Measurements from ENCODE around the gene RNH1. TPM values are rescaled to one million over a fixed set of nuclear protein-coding genes. Genes with fewer than 3 reads are reported as not detected.
"Not testable (repeated sequence)": the region's sequence is repeated elsewhere in the genome, so short reads cannot be mapped to it uniquely, and the experiment has no call there.

Gene RNH1
- total RNA-seq, 2 donors from 2014 or later, result 88.9 to 95.3 TPM

DNA sequence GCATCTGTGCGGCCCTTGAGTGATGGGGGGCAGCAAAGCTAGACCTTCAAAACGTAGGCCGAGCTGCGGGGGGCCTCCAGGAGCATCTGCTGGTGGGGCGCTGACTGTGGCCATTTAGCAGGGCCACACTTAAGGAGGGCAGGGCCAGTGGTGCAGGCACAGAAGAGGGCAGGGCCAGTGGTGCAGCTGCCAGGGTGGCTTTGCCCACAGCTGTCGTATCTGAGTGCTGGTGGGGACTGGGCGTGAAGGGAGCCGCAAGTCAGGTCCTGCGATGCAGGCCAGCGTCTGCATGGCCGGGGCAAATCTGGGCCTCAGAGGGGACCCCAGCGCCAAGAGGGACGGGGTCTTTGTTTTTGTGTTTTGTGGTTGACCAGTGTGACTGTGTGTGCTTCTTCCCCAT is 27.7 kb downstream of the RNH1 start:
- Mint-ChIP-seq H3K9me3 (no peaks in the 10 kb centered on the region), H3K4me3 (no peak overlapping the region), H3K27ac (no peak overlapping the region), H3K27me3 (ENCODE audit: low read depth) (no peaks in the 10 kb centered on the region), H3K4me1 (ENCODE audit: low read depth) (no peaks in the 10 kb centered on the region), H3K36me3 (ENCODE audit: insufficient read depth in 2 of 2) (no peaks in the 10 kb centered on the region)
- DNase-seq (no peak), ATAC-seq (replicated peaks in 1 of 2) (no peak)

- DNase-seq, result no peak
- Mint-ChIP-seq H3K27ac (no peak overlapping the region), H3K4me1 (ENCODE audit: low read depth) (no peaks in the 10 kb centered on the region), H3K27me3 (ENCODE audit: low read depth) (no peaks in the 10 kb centered on the region), H3K4me3 (no peak overlapping the region), H3K9me3 (no peaks in the 10 kb centered on the region), H3K36me3 (ENCODE audit: insufficient read depth in 2 of 2) (no peaks in the 10 kb centered on the region)
- no peak for ATAC-seq (replicated peaks in 1 of 2)
Measured at GRCh38 chr11:477052-477715, 29.9 kb downstream of the RNH1 start.

- Mint-ChIP-seq H3K9me3 (no peaks in the 10 kb centered on the region), H3K4me1 (ENCODE audit: low read depth) (no peaks in the 10 kb centered on the region), H3K27ac (no peak overlapping the region), H3K27me3 (ENCODE audit: low read depth) (no peaks in the 10 kb centered on the region), H3K4me3 (no peak overlapping the region), H3K36me3 (ENCODE audit: insufficient read depth in 2 of 2) (no peaks in the 10 kb centered on the region)
- ATAC-seq (replicated peaks in 1 of 2), result no peak
- no peak for DNase-seq
Measured at GRCh38 chr11:476416-476815, 30.6 kb downstream of the RNH1 start.

DNA sequence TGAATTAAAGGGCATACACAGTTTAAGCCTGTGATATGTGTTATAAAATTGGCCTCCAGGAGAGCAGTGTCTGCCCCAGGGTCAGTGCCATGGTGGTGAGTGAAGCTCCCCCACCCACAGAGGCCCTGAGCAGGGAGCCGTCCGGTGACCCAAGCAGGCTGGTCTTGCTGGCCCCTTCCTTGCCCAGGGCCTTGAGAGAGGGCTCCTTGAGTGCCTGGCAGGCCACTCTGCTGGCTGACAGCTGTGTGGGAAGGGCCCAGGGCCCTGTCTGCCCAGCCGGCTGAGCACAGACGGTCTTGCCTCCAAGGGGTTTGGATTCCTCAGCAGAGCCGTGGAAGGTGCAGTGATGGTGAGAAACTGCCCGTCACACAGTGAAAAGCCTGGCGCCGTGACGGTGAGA is 31.1 kb downstream of the RNH1 start:
- no peaks in the 10 kb centered on the region for H3K9me3 Mint-ChIP-seq
- no peaks in the 10 kb centered on the region for H3K4me1 Mint-ChIP-seq (ENCODE audit: low read depth)
- H3K27me3 Mint-ChIP-seq (ENCODE audit: low read depth), result no peaks in the 10 kb centered on the region
- H3K4me3 Mint-ChIP-seq, result no peak overlapping the region
- no peak for DNase-seq
- H3K36me3 Mint-ChIP-seq (ENCODE audit: insufficient read depth in 2 of 2), result no peaks in the 10 kb centered on the region
- ATAC-seq (replicated peaks in 1 of 2), result no peak
- H3K27ac Mint-ChIP-seq, result no peak overlapping the region

- DNase-seq (no peak), ATAC-seq (replicated peaks in 1 of 2) (no peak)
- Mint-ChIP-seq H3K27ac (no peak overlapping the region), H3K9me3 (no peaks in the 10 kb centered on the region), H3K36me3 (ENCODE audit: insufficient read depth in 2 of 2) (no peaks in the 10 kb centered on the region), H3K27me3 (ENCODE audit: low read depth) (no peaks in the 10 kb centered on the region), H3K4me3 (no peak overlapping the region), H3K4me1 (ENCODE audit: low read depth) (no peaks in the 10 kb centered on the region)
Measured at GRCh38 chr11:474914-475506, 32.0 kb downstream of the RNH1 start.

DNA sequence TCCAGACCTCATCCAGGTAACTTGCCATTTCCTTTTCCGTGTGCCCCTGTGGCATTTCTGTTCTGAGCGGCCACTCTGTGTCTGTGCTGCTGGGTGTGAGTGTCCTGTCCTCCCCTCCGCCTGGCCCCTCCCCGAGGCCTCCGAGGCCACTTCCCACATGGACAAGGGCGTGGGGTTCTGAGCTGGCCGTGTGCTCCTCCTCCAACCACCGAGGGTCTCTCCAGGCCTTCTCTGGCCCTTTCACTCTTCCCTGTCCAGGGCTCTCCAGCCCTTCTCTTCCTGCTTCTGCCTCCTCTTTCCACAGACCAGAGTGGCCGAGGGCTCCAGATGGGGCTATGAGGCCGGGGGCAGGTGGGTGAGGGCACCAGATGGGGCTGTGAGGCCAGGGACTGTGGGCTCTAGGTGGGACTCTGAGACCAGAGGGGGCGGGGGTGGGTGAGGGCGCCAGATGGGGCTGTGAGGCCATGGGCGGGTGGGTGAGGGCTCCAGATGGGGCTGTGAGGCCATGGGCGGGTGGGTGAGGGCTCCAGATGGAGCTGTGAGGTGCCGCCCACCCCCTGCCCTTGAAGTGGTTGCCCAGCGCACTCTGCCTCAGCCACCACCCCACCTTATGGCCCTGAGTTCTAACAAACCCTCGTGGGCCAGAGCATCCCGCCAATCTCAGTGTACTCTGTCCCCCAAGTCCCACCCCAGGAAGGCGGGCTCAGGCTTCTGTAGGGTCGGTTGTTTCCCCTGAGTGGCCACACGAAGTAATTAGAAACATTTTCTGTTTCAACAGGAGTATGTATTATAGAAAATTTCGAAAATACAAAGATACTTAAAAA is 32.9 kb downstream of the RNH1 start:
- peaks cover 4% of the 10 kb centered on the region for H3K4me1 Mint-ChIP-seq (ENCODE audit: low read depth)
- no peaks in the 10 kb centered on the region for H3K36me3 Mint-ChIP-seq (ENCODE audit: insufficient read depth in 2 of 2)
- H3K27me3 Mint-ChIP-seq (ENCODE audit: low read depth), result no peaks in the 10 kb centered on the region
- no peak for ATAC-seq (replicated peaks in 1 of 2)
- H3K27ac Mint-ChIP-seq, result no peak overlapping the region
- no peak overlapping the region for H3K4me3 Mint-ChIP-seq
- no peaks in the 10 kb centered on the region for H3K9me3 Mint-ChIP-seq
- no peak for DNase-seq

- DNase-seq (no peak), ATAC-seq (replicated peaks in 1 of 2) (no peak)
- Mint-ChIP-seq H3K9me3 (no peaks in the 10 kb centered on the region), H3K27ac (no peak overlapping the region), H3K36me3 (ENCODE audit: insufficient read depth in 2 of 2) (no peaks in the 10 kb centered on the region), H3K4me3 (no peak overlapping the region), H3K27me3 (ENCODE audit: low read depth) (no peaks in the 10 kb centered on the region), H3K4me1 (ENCODE audit: low read depth) (peaks cover 4% of the 10 kb centered on the region)
Measured at GRCh38 chr11:473415-473814, 33.6 kb downstream of the RNH1 start.

DNA sequence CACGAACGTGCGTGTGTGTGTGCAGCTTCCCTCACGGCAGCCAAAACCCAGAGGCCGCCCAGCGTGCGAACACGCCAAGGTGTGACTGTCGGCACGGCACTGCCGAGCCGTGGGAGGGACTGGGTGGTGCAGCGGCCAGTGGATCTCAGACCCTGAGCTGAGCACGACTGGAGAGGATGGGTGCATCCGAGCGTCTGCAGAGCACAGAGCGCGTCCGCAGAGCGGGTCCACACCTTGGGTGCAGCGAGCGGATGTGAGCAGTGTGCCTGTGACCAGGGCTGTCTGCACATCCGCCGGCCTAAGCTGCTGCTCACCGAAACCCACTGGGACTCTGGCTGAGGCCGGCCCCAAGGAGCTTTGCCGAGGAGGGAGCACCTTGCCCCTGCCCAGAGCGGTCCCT is 34.2 kb downstream of the RNH1 start:
- Mint-ChIP-seq H3K4me1 (ENCODE audit: low read depth) (peaks cover 4% of the 10 kb centered on the region), H3K4me3 (no peak overlapping the region), H3K9me3 (no peaks in the 10 kb centered on the region), H3K27ac (no peak overlapping the region), H3K36me3 (ENCODE audit: insufficient read depth in 2 of 2) (no peaks in the 10 kb centered on the region), H3K27me3 (ENCODE audit: low read depth) (no peaks in the 10 kb centered on the region)
- DNase-seq, result no peak
- no peak for ATAC-seq (replicated peaks in 1 of 2)

DNA sequence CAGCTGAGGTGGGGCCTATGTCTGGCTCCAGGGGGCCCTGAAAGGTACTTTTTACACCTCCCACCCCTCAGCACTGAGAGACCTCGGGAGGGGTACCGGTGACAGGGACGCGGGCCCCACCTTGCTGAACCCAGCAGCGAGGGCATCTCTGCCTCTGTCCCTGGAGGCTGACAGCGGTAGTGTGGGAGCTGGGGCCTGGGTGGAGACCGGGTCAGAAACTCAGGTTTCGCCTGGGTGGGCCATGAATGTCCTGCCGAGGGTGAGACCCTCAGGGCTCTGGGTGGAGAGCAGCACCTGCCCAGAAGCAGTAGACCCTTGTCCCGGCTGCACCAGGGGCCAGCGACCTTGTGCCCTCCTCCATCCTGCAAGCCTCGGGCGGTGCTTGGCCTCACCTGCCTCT is 34.8 kb downstream of the RNH1 start:
- Mint-ChIP-seq H3K27ac (no peak overlapping the region), H3K36me3 (ENCODE audit: insufficient read depth in 2 of 2) (no peaks in the 10 kb centered on the region), H3K4me1 (ENCODE audit: low read depth) (peaks cover 4% of the 10 kb centered on the region), H3K4me3 (no peak overlapping the region), H3K27me3 (ENCODE audit: low read depth) (no peaks in the 10 kb centered on the region), H3K9me3 (no peaks in the 10 kb centered on the region)
- DNase-seq (no peak), ATAC-seq (replicated peaks in 1 of 2) (no peak)

DNA sequence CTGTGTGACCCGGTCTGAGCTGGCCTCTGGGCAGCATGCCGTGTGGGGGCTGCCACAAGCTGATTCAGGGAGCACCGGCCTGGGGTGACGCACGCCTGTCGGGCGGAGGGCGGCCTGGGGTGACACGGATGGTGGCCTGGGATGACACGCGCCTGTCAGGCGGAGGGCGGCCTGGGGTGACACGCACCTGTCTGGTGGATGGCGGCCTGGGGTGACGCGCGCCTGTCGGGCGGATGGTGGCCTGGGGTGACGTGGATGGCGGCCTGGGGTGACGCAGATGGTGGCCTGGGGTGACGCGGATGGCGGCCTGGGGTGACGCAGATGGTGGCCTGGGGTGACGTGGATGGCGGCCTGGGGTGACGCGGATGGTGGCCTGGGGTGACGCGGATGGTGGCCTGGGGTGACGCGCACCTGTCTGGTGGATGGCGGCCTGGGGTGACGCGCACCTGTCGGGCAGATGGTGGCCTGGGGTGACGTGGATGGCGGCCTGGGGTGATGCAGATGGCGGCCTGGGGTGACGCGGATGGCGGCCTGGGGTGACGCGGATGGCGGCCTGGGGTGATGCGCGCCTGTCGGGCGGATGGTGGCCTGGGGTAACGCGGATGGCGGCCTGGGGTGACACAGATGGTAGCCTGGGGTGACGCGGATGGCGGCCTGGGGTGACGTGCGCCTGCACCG is 35.4 kb downstream of the RNH1 start:
- H3K4me3 Mint-ChIP-seq, result no peak overlapping the region
- no peaks in the 10 kb centered on the region for H3K27me3 Mint-ChIP-seq (ENCODE audit: low read depth)
- H3K36me3 Mint-ChIP-seq (ENCODE audit: insufficient read depth in 2 of 2), result peaks cover 0 to 2% of the 10 kb centered on the region in 2 donors
- ATAC-seq (replicated peaks in 1 of 2) (no peak), DNase-seq (no peak)
- H3K9me3 Mint-ChIP-seq, result no peaks in the 10 kb centered on the region
- peaks cover 4% of the 10 kb centered on the region for H3K4me1 Mint-ChIP-seq (ENCODE audit: low read depth)
- H3K27ac Mint-ChIP-seq, result no peak overlapping the region

DNA sequence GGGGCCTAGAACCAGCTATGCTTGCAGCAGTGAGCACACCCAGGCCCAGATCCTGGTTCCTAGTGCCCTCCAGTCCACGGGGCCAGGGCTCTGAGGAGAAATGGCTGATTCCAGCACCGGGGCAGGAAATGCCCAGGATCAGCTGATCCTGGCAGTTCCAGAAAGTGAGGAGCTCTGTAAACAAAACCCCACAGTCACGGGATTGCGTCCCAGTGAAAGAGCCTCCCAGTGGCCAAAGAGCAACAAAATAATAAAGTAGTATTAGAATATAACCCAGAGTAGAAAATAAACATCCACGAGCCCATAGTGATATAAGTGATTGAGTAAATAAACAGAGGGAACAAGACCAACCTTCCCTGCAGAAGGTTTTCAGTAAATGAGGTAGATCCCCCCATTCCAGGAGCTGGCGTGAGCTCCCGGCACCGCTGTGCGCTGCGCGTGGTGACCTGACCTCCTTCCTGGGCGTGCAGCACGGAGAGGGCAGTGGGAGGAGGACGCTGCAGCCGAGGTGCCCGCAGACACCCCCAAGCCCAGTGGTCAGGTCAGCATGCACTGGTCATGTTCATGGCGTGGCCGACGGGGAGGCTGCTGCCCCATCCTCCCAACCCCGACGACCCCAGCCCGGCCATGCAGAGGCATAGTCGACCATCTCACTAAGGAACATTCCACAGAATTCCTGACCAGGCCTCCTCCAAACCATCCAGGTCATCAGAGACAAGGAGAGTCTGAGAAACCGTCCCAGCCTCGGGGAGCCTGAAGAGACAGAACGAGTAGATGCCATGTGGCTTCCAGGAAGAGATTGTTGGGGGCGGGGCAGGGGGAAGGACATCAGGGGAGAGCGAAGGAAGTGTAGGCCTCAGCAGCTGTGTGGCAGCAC is 37.1 kb downstream of the RNH1 start:
- Mint-ChIP-seq H3K9me3 (no peaks in the 10 kb centered on the region), H3K27me3 (ENCODE audit: low read depth) (no peaks in the 10 kb centered on the region), H3K4me3 (no peak overlapping the region), H3K36me3 (ENCODE audit: insufficient read depth in 2 of 2) (peaks cover 2 to 3% of the 10 kb centered on the region in 2 donors), H3K27ac (no peak overlapping the region), H3K4me1 (ENCODE audit: low read depth) (peaks cover 4% of the 10 kb centered on the region)
- no peak for ATAC-seq (replicated peaks in 1 of 2)
- no peak for DNase-seq

DNA sequence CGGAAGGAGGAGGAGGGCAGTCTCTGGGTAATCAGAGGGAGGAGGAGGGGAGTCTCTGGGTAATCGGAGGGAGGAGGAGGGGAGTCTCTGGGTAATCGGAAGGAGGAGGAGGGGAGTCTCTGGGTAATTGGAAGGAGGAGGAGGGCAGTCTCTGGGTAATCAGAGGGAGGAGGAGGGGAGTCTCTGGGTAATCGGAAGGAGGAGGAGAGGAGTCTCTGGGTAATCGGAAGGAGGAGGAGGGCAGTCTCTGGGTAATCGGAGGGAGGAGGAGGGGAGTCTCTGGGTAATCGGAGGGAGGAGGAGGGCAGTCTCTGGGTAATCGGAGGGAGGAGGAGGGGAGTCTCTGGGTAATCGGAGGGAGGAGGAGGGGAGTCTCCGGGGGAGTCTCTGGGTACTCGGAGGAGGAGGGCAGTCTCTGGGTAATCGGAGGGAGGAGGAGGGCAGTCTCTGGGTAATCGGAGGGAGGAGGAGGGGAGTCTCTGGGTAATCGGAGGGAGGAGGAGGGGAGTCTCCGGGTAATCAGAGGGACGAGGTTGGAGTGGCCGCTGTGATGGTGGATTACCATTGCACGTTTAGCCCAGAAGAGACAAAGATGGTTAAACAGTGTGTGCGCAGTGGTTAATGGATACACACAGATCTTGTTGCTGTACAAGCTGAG is 37.9 kb downstream of the RNH1 start:
- not testable (repeated sequence) for H3K36me3 Mint-ChIP-seq (ENCODE audit: insufficient read depth in 2 of 2); ATAC-seq (replicated peaks in 1 of 2); H3K4me1 Mint-ChIP-seq (ENCODE audit: low read depth); H3K4me3 Mint-ChIP-seq; H3K27me3 Mint-ChIP-seq (ENCODE audit: low read depth); H3K27ac Mint-ChIP-seq; DNase-seq; H3K9me3 Mint-ChIP-seq

Measured in activated T-cell treated with anti-CD3 and anti-CD28 coated beads, Interleukin-2, amount 50 U/mL, for 72 hours (primary cell).